ENCODE measurements around the gene MPHOSPH6. TPM values are rescaled to one million over a fixed set of nuclear protein-coding genes. Genes with fewer than 3 reads are reported as not detected.

Gene MPHOSPH6
- total RNA-seq, 4 donors from 2014 or later, result 13.8 to 21.0 (median 14.6) TPM

DNA sequence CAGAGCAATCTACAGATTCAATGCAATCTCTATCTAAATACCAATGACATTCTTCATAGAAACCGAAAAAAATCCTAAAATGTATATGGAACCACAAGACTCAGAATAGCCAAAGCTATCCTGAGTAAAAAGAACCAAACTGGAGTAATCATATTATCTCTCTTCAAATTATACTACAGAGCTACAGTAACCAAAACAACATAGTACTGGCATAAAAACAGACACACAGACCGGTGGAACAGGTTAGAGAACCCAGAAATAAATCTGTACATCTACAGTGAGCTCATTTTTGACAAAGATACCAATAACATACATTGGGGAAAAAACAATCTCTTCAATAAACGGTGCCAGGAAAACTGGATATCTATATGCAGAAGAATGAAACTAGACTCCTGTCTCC, 45.4 kb downstream of the MPHOSPH6 start:
- no peak for ATAC-seq
- no peak overlapping the region for H3K4me3 ChIP-seq
- H3K36me3 ChIP-seq, result no peaks in the 10 kb centered on the region
- TF ChIP-seq POLR2AphosphoS5 (IDR thresholded peaks at IDR 0.05) (no peak), POLR2A (IDR thresholded peaks at IDR 0.05) (no peak), EP300 (IDR thresholded peaks at IDR 0.05) (no peak), CTCF (IDR thresholded peaks at IDR 0.05) (no peak)
- no peaks in the 10 kb centered on the region for H3K4me1 ChIP-seq
- H3K27me3 ChIP-seq, result no peaks in the 10 kb centered on the region
- no peak overlapping the region for H3K27ac ChIP-seq
- WGBS, 2 donors (ENCODE audit: low coverage in 1 of 2), result 69 to 100% methylated on average over 3 of the region's 3 CpGs
- H3K9me3 ChIP-seq, result no peaks in the 10 kb centered on the region

GRCh38 chr16:82119405-82119804, 50.6 kb downstream of the MPHOSPH6 start:
- no peak for TF ChIP-seq EP300 (IDR thresholded peaks at IDR 0.05)
- Histone ChIP-seq H3K4me1 (no peaks in the 10 kb centered on the region), H3K27me3 (no peaks in the 10 kb centered on the region), H3K4me3 (no peak overlapping the region), H3K9me3 (no peaks in the 10 kb centered on the region), H3K36me3 (no peaks in the 10 kb centered on the region), H3K27ac (no peak overlapping the region)
- ATAC-seq, result no peak
- WGBS, 2 donors (ENCODE audit: low coverage in 1 of 2), result 100% methylated on average over 1 to 2 of the region's 4 CpGs

- Histone ChIP-seq H3K36me3 (no peaks in the 10 kb centered on the region), H3K4me1 (no peaks in the 10 kb centered on the region), H3K9me3 (no peaks in the 10 kb centered on the region), H3K4me3 (no peak overlapping the region), H3K27me3 (no peaks in the 10 kb centered on the region), H3K27ac (no peak overlapping the region)
- TF ChIP-seq POLR2AphosphoS5 (IDR thresholded peaks at IDR 0.05) (no peak), EP300 (IDR thresholded peaks at IDR 0.05) (no peak), POLR2A (IDR thresholded peaks at IDR 0.05) (no peak), CTCF (IDR thresholded peaks at IDR 0.05) (no peak)
- ATAC-seq, result no peak
- WGBS, 2 donors (ENCODE audit: low coverage in 1 of 2), result 80 to 90% methylated on average over 2 of the region's 2 CpGs
These were observed 51.3 kb downstream of the MPHOSPH6 start for GRCh38 chr16:82118749-82119148.

DNA sequence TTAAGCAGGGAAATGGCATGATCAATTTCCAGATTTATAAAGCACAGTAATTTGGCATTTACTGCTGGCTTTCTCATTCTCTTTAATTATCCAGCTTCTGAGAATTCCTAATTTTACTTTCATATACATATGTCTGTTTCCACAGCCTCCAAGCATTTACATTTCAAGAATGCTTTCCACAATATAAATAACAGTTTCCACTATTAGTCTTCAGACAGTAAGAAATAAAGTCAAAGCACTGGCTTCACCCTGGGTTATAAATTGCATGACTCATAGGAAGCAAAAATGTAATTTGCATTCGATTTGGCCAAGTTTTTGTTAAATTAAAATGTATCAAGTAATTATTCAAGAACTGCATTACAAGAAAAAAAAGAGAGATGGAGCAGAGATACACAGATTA, 53.5 kb downstream of the MPHOSPH6 start:
- TF ChIP-seq CTCF (IDR thresholded peaks at IDR 0.05), result no peak
- TF ChIP-seq EP300 (IDR thresholded peaks at IDR 0.05), result no peak
- no peak for TF ChIP-seq POLR2A (IDR thresholded peaks at IDR 0.05)
- TF ChIP-seq POLR2AphosphoS5 (IDR thresholded peaks at IDR 0.05), result no peak
- Histone ChIP-seq H3K9me3 (no peaks in the 10 kb centered on the region), H3K4me3 (no peak overlapping the region), H3K27me3 (no peaks in the 10 kb centered on the region), H3K4me1 (no peaks in the 10 kb centered on the region), H3K27ac (no peak overlapping the region), H3K36me3 (no peaks in the 10 kb centered on the region)
- 14 to 18% methylated on average over 1 of the region's 1 CpG for WGBS, 2 donors (ENCODE audit: low coverage in 1 of 2)
- ATAC-seq, result no peak

DNA sequence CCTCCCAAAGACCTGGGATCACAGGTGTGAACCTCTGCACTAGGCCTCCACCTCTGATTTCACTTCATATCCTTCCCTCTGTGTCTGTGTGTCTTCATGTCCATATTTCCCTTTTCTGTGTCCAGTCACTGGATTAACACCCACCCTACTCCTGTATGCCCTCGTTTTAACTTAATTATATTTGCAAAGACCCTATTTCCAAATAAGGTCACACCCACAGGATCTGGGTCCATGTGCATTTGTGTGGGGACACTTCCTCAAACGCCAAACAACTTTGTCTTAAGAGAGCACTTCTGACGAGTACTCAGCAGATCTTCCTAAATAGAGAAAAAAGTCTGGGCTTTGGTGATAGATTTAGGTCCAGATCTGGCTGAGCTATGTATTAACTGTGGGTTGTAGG, 56.3 kb downstream of the MPHOSPH6 start:
- no peaks in the 10 kb centered on the region for H3K4me1 ChIP-seq
- WGBS, 2 donors (ENCODE audit: low coverage in 1 of 2), result 46 to 73% methylated on average over 3 of the region's 3 CpGs
- no peaks in the 10 kb centered on the region for H3K27me3 ChIP-seq
- no peaks in the 10 kb centered on the region for H3K36me3 ChIP-seq
- no peaks in the 10 kb centered on the region for H3K9me3 ChIP-seq
- no peak overlapping the region for H3K27ac ChIP-seq
- no peak for TF ChIP-seq EP300 (IDR thresholded peaks at IDR 0.05)
- TF ChIP-seq POLR2AphosphoS5 (IDR thresholded peaks at IDR 0.05), result no peak
- no peak for TF ChIP-seq POLR2A (IDR thresholded peaks at IDR 0.05)
- no peak for TF ChIP-seq CTCF (IDR thresholded peaks at IDR 0.05)
- no peak for ATAC-seq
- no peak overlapping the region for H3K4me3 ChIP-seq
